Gastrocnemius medialis (tissue), 4 donors: ENCODE results near the gene ZNF747. TPM values are rescaled to one million over a fixed set of nuclear protein-coding genes. Genes with fewer than 3 reads are reported as not detected.

ENCODE experiments used
- ATAC-seq, 2 donors: fragments of 150-250 bp; one replicate each; pipeline ENCODE4 v1.9.1; 2016
- DNase-seq, 2 donors: peaks; one replicate each; pipeline ENCODE4 v3.0.0-alpha.2; 2019
- H3K27ac ChIP-seq, 4 donors: fragments of 200-600 bp; sonication (generic); 1 replicate in 1 of 4; 2 replicates in 3 of 4; pipeline ENCODE4 v1.5.1; 2016 to 2018; ENCODE audit warnings: mild to moderate bottlenecking in 2 of 4, moderate library complexity in 1 of 4
- H3K27me3 ChIP-seq, 3 donors: fragments of 200-600 bp; sonication (generic) in 2 of 3; 1 replicate in 1 of 3; 2 replicates in 2 of 3; pipeline versions ENCODE4 v1.5.1 to v1.6.0; 2016 to 2019; ENCODE audit warnings: mild to moderate bottlenecking in 1 of 3, moderate library complexity in 1 of 3
- H3K36me3 ChIP-seq, 2 donors: fragments of 200-600 bp; sonication (generic) in 1 of 2; one replicate each; pipeline ENCODE4 v1.5.1; 2017 to 2018
- H3K4me1 ChIP-seq, 2 donors: fragments of 200-600 bp; sonication (generic) in 1 of 2; one replicate each; pipeline ENCODE4 v1.5.1; 2016 to 2017; ENCODE audit warnings: mild to moderate bottlenecking in 2 of 2
- H3K4me3 ChIP-seq, 4 donors: fragments of 200-600 bp; sonication (generic) in 3 of 4; 1 replicate in 1 of 4; 2 replicates in 3 of 4; pipeline ENCODE4 v1.5.1; 2016 to 2019; ENCODE audit warnings: mild to moderate bottlenecking in 2 of 4
- H3K9me3 ChIP-seq, 3 donors: fragments of 200-600 bp; sonication (generic) in 2 of 3; 1 replicate in 1 of 3; 2 replicates in 2 of 3; pipeline ENCODE4 v1.5.1; 2016 to 2019
- POLR2A ChIP-seq, 2 donors: fragments of 450-650 bp; IDR thresholded peaks; one replicate each; pipeline ENCODE4 v1.6.1; 2017; ENCODE audit warnings: antibody characterized with exemption in 2 of 2, mild to moderate bottlenecking in 2 of 2, moderate library complexity in 2 of 2
- in situ Hi-C, 4 donors: fragments of 200-750 bp; cut with MboI; loops; one replicate each; pipeline versions ENCODE4 v1.15.0 to v1.8.0; 2017; ENCODE audit warnings: low sequenced_read_pairs in 4 of 4
- intact Hi-C: fragments of 100-400 bp; cut with DNase I; formaldehyde crosslinking; loops from one replicate; pipeline ENCODE4 v1.15.1; 2023; ENCODE audit warnings: low total_unique reads
- total RNA-seq, 4 donors: library from RNA; depleted of rRNA; stranded (reverse); fragments of >200 nt; gene quantifications; one replicate each; pipeline versions ENCODE4 v1.1.0 to v1.2.3, GENCODE V29; 2016
- TF ChIP-seq, protein P1 (sequence below), 5 experiments: fragments of 450-650 bp in 3 of 5; fragments of 200-600 bp in 2 of 5; sonication (generic) in 2 of 5; IDR thresholded peaks in 4 of 5; conservative IDR thresholded peaks in 1 of 5; 1 replicate in 4 of 5; 2 replicates in 1 of 5; pipeline ENCODE4 v1.5.1; 2016 to 2019; ENCODE audit warnings: antibody characterized with exemption in 5 of 5, mild to moderate bottlenecking in 3 of 5, moderate library complexity in 3 of 5

ZNF747 gene
- total RNA-seq, 4 donors from 2014 or later, result 8.6 to 17.5 (median 13.1) TPM

DNA sequence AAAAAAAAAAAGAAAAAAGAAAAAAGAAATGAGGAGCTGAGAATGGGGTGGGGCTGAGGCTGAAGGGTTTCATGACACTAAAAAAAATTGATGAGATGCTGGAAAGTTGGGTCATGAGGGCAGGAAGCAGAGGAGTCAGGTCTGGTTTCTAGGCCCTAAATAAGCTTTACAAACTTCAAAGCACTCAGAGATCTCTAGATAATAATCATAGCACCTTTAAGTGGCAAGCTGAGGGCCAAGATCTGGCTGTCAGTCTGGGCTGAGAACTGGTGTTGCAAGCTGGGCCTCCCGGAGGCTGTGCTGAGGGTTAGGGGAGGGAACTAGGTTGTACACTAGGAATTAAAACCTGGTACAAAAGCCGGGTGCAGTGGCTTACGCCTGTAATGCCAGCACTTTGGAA, 17.1 kb upstream of the ZNF747 start:
- H3K27me3 ChIP-seq, result no peaks in the 10 kb centered on the region
- peaks cover 0 to 14% of the 10 kb centered on the region in 2 donors for H3K36me3 ChIP-seq
- H3K9me3 ChIP-seq, result no peaks in the 10 kb centered on the region
- peak overlapping the region in 2 of 4 donors; percentile 54 to 99 for H3K27ac ChIP-seq
- TF ChIP-seq, protein P1, sequence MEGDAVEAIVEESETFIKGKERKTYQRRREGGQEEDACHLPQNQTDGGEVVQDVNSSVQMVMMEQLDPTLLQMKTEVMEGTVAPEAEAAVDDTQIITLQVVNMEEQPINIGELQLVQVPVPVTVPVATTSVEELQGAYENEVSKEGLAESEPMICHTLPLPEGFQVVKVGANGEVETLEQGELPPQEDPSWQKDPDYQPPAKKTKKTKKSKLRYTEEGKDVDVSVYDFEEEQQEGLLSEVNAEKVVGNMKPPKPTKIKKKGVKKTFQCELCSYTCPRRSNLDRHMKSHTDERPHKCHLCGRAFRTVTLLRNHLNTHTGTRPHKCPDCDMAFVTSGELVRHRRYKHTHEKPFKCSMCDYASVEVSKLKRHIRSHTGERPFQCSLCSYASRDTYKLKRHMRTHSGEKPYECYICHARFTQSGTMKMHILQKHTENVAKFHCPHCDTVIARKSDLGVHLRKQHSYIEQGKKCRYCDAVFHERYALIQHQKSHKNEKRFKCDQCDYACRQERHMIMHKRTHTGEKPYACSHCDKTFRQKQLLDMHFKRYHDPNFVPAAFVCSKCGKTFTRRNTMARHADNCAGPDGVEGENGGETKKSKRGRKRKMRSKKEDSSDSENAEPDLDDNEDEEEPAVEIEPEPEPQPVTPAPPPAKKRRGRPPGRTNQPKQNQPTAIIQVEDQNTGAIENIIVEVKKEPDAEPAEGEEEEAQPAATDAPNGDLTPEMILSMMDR (IDR thresholded peaks at IDR 0.05 in 4 of 5, conservative IDR thresholded peaks at IDR 0.05 in 1 of 5), result no peak
- no peak for TF ChIP-seq POLR2A (IDR thresholded peaks at IDR 0.05)
- H3K4me1 ChIP-seq, result peaks cover 19 to 26% of the 10 kb centered on the region in 2 donors
- no peak for ATAC-seq
- intact Hi-C loops (loop anchor here (10.0 kb wide), 1 partner anchor 67 kb away; no protein-coding TSS in a partner anchor), in situ Hi-C loops (no loop called here)
- no peak overlapping the region for H3K4me3 ChIP-seq
- DNase-seq, result no peak

DNA sequence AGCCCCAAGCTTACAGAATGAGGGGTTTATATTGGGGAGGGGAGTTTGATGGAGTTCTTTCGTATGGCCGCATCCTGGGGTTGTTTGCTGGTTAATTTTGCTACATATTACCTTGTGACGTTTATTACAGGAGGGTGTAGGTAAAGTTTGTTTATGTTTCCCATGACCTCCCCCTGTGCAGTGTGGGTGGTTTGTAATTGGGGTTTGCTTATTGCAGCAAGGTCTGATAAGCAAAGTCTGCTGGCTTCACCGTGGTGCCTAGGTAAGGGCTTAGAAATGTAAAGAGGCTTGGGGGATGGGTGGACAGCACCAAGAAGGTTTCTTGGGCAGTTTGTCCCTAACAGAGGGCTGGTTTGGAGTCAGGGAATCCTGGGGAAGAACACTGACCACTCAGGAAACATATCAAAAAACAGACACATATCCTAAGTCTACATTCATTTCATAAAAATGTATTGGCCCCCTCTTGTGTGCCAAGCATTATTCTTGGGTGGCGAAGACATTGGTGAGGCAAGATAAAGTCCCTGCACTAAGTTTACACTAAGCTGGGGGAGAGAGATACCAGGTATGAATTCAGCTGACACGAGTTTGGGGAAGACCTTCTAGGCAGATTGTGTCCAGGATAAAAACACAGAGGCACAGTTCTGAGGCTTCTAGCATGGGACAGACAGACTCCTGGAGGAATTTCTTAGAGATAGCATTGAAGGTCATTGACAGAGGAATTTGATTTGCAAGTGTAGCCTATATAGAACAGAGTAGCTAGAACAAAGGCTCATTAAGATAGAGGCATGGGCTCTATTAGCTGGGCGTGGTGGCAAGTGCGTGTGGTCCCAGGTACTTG, 14.0 kb upstream of the ZNF747 start:
- Histone ChIP-seq H3K9me3 (no peaks in the 10 kb centered on the region), H3K27me3 (no peaks in the 10 kb centered on the region), H3K36me3 (no peaks in the 10 kb centered on the region), H3K4me1 (peaks cover 5 to 15% of the 10 kb centered on the region in 2 donors), H3K4me3 (no peak overlapping the region), H3K27ac (peak overlapping the region in 1 of 4 donors; percentile 30)
- in situ Hi-C loops (no loop called here), intact Hi-C loops (no loop called here)
- no peak for ATAC-seq
- no peak for DNase-seq
- TF ChIP-seq, protein P1 (IDR thresholded peaks at IDR 0.05 in 4 of 5, conservative IDR thresholded peaks at IDR 0.05 in 1 of 5), result no peak
- TF ChIP-seq POLR2A (IDR thresholded peaks at IDR 0.05), result no peak

DNA sequence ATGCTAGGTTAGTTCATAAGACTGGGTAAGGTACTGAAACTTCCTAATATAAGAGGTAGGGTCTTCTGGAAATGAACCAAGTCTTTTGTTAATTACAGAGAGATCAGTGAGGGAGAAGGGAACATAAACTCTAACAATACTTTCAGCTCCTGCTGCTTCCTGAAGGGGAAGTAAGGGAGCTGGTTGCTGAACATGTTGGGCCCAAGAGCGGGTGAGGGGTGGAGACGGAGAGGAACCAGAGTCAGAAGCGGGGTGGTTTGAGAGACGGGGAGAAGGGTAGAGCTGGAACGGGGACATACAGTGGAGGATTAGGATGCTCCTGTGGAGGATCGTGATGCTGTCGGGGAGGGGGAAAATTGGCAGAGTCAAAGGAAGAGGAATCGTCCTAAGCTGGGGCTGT, 11.5 kb upstream of the ZNF747 start:
- Histone ChIP-seq H3K4me1 (peaks cover 0 to 11% of the 10 kb centered on the region in 2 donors), H3K36me3 (no peaks in the 10 kb centered on the region), H3K9me3 (no peaks in the 10 kb centered on the region), H3K27ac (no peak overlapping the region), H3K27me3 (no peaks in the 10 kb centered on the region), H3K4me3 (no peak overlapping the region)
- no peak for ATAC-seq
- TF ChIP-seq, protein P1 (IDR thresholded peaks at IDR 0.05 in 4 of 5, conservative IDR thresholded peaks at IDR 0.05 in 1 of 5), result no peak
- TF ChIP-seq POLR2A (IDR thresholded peaks at IDR 0.05), result no peak
- DNase-seq, result no peak
- in situ Hi-C loops (no loop called here), intact Hi-C loops (no loop called here)

DNA sequence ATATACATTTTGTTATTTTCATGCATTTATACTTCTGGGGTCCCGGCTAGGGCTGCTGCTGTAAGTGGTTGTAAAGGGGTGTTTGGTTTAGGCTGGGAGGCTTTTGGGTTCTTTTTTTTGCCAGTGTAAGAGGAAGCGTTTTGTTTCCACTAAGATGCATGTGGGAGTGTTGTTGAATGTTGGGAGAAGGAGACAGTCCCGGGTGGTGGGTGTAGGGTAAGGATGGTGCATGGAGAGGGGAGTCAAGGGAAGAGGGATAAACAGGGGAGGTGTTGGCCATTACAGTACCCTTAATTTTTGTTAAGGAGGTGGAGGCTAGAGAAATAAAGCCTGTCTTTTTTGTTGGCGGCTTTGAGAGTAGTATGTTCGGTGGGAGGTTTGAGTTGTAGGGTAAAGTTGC, 8.4 kb upstream of the ZNF747 start:
- Histone ChIP-seq H3K4me1 (peaks cover 0 to 12% of the 10 kb centered on the region in 2 donors), H3K27ac (no peak overlapping the region), H3K27me3 (no peaks in the 10 kb centered on the region), H3K9me3 (no peaks in the 10 kb centered on the region), H3K4me3 (no peak overlapping the region), H3K36me3 (no peaks in the 10 kb centered on the region)
- TF ChIP-seq, protein P1 (IDR thresholded peaks at IDR 0.05 in 4 of 5, conservative IDR thresholded peaks at IDR 0.05 in 1 of 5), result no peak
- no peak for TF ChIP-seq POLR2A (IDR thresholded peaks at IDR 0.05)
- intact Hi-C loops, result no loop called here
- ATAC-seq (no peak), DNase-seq (no peak)
- in situ Hi-C loops, result no loop called here
